OCI-M2 (cell line): ENCODE data around the gene PRDM7.
"Not testable (repeated sequence)": the region's sequence is repeated elsewhere in the genome, so short reads cannot be mapped to it uniquely, and the experiment has no call there.

Experiments used
- DNase-seq: peaks from one replicate; lab custom pipeline; 2025; ENCODE audit not compliant: unreplicated experiment; lab: John Stamatoyannopoulos, UW

The PRDM7 gene

DNA sequence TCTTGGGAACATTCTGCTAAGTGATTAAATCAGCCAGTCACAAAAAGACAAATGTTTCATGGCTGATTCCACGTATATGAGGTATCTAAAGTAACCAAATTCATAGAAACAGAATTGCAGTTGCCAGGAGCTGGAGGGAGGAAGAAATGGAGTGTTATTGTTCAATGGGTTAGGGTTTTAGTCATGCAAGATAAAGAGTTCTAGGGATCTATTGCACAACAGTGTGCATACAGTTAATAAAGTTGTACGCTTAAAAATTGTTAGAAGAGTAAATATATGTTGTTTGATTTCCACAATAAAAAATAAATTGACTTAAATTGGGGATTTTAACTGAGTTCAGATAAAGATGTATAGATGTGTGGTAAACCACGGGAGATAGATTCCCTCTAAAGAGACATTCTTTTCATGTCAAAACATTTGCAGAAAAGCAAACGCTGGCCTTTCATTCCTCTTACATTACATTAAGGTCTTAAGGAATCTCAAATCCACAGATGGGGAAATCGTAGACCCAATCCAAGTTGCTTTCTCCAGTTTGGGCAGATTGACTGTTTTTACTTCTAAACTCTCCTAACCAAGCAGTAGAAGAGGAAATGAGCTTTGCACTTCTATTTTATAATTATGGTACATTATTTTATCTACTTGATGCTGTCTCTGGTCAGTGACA lies 4.6 kb downstream of the PRDM7 start:
- no peak for DNase-seq

DNA sequence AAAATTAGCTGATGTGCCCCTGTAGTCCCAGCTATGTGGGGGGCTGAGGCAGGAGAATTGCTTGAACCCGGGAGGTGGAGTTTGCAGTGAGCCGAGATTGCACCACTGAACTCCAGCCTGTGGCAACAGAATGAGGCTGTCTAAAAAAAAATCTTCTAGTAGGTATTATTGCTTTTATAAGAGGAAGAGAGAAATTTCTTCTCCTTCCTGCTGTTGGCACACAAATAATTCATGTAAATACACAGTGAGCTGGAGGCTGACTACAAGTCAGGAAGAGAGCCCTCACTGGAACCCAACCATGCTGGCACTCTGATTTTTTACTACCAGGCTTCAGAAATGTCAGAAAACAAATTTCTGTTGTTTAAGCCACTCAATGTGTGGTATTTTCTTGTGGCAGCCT lies 6.7 kb downstream of the PRDM7 start:
- DNase-seq: no peak

GRCh38 chr16:90061437-90061836 lies 15.7 kb downstream of the PRDM7 start:
- no peak for DNase-seq

- no peak for DNase-seq
Measured at GRCh38 chr16:90057738-90058173, 19.4 kb downstream of the PRDM7 start.

GRCh38 chr16:90056521-90056920 lies 20.6 kb downstream of the PRDM7 start:
- DNase-seq: not testable (repeated sequence)

DNA sequence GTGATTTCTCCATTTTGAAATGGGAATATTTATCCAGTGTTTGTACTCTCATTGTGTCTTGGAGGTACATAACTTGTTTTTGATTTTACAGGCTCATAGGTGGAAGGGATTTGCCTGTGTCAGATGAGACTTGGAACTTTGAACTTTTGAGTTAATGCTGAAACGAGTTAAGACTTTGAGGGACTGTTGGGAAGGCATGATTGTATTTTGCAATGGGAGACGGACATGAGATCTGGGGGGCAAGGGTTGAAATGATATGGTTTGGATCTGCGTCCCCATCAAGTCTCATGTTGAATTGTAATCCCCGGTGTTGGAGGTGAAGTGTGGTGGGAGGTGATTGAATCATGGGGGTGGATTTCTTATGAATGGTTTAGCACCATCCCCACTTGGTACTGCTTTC lies 21.8 kb downstream of the PRDM7 start:
- no peak for DNase-seq

DNA sequence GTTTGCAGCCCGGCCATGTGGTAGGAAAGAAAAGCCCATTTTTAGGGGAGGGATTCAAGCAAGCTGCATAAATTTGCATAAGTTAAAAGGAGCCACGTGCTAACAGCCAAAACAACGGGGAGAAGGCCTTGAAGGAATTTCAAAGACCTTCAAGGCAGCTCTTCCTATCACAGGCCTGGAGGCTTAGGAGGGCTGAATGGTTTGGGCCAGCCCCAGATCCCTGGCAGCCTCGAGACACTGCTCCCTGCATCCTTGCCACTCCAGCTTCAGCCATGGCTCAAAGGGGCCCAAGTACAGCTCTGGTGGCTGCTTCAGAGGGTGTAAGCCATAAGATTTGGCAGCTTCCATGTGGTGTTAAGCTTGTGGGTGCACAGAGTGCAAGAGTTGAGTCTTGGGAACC lies 22.6 kb downstream of the PRDM7 start:
- no peak for DNase-seq

DNA sequence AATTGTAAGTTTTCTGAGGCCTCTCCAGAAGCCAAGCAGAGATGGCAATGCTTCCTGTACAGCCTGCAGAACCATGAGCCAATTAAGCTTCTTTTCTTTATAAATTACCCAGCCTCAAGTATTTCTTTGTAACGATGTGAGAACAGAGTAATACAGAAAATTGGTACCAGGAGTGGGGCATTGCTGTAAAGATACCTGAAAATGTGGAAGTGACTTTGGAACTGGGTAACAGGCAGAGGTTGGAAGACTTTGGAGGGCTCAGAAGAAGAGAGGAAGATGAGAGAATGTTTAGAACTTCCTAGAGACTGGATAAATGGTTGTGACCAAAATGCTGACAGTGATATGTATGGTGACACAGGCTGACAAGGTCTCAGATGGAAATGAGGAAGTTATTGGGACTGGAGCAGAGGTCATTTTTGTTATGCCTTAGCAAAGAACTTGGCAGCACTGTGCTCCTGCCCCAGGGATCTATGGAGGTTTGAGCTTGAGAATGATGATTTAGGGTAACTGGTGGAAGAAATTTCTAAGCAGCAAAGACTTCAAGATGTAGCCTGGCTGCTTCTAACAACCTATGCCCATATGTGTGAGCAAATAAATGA lies 23.1 kb downstream of the PRDM7 start:
- no peak for DNase-seq

- no peak for DNase-seq
Measured at GRCh38 chr16:90050969-90051368, 26.2 kb downstream of the PRDM7 start.

GRCh38 chr16:90048737-90049330 lies 28.3 kb downstream of the PRDM7 start:
- DNase-seq: no peak

DNA sequence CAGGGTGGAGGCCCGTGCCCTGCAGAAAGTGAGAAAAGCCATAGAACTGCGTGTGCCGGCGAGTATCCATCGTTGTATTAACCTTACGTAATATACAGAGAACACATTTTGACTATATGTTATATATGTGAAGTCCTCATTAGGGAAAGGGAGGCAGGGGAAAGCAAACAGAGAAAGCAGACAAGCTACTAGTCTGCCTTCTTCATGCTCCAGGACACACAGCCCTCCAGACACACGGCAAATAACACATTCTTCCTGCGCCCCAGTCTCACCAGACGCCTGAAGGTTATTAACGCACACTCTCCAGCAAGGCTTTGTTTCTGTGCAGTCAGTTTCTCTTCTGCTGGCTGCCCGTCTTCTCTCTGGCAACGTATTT lies 28.8 kb downstream of the PRDM7 start:
- DNase-seq: no peak

DNA sequence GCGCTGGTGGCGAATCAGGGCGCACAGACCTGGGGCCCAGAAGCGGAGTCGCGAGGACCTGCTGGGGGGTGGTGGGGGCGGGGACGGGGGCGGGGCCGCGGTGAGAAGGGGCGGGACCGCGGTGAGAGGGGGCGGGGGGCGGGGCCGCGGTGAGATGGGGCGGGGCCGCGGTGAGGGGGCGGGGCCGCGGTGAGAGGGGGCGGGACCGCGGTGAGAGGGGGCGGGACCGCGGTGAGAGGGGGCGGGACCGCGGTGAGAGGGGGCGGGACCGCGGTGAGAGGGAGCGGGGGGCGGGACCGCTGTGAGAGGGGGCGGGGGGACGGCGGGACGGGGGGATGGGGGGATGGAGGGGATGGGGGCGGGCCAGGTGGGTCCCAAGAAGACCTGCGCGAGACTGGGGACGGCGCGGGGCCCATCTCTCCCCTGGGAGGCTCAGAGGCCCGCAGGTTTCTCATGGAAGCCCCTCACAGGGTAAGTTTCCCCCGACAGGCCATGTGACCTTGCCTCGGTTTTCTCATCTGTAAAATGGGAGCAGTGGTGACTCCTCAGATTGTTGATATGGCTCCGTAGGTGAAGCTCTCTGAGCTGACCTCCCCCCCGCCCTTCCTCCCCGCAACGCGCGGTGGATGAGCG lies 29.3 kb downstream of the PRDM7 start:
- no peak for DNase-seq

- no peak for DNase-seq
Measured at GRCh38 chr16:90046971-90047713, 30.0 kb downstream of the PRDM7 start.

DNA sequence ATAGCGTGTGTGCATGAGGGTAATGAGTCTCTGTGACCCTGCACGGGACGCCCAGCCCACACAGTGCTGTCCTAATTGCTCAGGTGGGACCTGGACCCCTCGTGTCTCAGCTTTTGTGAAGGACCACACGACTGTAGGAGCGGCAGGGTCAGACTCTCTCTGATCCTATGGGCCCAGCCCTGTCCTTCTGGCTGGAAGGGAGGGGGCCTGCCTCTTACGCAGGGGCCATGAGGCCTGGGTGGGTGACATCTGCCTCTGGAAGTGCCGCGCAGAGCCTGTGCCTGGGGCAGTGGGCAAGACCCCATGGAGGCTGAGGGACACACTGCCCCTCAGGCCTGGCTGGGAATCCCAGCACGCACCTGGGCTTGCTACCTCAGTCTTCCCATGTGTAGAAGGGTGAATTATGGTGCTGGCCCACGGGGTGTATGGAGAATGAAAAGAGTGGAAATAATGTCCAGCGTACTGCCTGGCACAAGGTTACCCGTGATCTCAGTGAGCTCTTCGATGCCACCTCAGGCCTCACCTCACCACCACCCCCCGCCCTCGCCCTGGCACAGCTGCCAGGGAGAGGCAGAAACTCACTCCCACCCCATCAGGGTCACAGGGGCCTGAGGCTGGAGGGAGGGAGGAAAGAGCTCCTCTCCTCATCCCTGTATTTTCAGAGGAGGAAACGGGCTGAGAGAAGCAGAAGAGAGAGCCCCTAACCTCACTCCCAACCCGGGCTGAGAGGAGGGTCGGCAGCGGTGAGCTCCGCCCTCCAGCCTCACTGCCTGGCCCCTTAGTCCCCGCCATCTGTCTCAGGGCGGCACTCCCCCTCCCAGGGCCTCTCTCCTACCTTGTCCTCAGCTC lies 30.8 kb downstream of the PRDM7 start:
- DNase-seq: no peak

DNA sequence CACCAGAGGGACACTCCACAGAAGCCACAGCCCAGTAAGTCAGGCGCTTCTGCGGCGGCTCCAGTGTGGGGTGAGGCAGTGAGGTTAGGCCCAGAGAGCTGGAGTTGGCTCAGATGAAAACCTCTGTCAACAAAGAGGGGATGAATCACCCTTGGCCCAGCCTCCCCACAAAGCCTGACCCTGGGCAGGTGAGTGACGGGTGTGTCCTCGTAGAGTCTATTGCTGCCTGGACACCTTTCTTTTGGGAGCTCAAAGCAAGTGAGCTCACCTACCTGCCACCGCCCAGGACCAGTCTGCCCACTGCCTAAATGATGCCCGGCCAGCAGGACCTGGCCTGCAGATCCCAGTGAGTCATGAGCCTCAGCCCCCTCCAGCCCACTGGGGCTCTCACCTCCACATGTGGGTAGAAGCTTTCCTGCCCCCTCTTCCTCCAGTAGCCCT lies 33.0 kb downstream of the PRDM7 start:
- DNase-seq: no peak

DNA sequence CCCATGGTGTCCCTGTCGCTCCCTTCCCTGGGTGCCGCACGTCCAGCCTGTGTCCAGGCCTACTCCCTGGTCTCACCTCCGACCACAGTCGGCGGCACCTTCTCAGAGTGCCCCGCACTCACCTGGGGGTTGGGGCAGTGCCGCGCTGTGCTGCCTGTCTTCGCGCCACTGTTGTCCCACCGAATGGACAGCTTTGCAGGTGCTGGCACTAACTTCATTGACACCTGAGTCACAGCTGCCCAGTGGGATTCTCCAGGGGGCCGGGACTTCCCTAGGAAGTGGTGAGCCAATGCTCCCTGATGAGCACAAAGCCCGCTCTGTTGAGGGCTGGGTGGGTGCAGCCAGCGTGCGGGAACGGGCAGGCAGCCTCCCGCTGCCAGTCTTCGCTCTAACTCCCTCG lies 33.6 kb downstream of the PRDM7 start:
- DNase-seq: no peak

GRCh38 chr16:90042946-90043514 lies 34.1 kb downstream of the PRDM7 start:
- no peak for DNase-seq

DNA sequence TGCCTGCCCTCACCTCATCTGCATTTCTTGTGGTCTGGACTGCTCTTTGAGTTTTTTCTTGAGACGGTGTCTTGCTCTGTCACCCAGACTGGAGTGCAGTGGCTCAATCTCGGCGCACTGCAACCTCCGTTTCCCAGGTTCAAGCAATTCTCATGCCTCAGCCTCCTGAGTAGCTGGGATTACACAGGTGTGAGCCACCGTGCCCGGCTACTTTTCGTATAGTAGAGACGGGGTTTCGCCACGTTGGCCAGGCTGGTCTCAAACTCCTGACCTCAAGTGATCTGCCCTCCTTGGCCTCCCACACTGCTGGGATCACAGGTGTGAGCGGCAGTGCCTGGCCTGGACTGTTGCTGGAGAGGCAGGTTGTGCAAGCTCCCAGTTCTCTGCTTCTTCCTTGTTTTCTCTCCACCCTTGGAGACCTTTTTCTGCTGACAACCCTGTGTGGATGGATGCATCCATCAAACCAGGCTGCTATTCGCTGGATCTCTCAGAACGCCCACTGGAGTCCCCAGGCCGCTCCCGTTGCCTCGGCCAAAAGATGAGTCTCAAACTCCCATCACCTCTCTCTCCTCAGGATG lies 35.1 kb downstream of the PRDM7 start:
- DNase-seq: no peak

DNA sequence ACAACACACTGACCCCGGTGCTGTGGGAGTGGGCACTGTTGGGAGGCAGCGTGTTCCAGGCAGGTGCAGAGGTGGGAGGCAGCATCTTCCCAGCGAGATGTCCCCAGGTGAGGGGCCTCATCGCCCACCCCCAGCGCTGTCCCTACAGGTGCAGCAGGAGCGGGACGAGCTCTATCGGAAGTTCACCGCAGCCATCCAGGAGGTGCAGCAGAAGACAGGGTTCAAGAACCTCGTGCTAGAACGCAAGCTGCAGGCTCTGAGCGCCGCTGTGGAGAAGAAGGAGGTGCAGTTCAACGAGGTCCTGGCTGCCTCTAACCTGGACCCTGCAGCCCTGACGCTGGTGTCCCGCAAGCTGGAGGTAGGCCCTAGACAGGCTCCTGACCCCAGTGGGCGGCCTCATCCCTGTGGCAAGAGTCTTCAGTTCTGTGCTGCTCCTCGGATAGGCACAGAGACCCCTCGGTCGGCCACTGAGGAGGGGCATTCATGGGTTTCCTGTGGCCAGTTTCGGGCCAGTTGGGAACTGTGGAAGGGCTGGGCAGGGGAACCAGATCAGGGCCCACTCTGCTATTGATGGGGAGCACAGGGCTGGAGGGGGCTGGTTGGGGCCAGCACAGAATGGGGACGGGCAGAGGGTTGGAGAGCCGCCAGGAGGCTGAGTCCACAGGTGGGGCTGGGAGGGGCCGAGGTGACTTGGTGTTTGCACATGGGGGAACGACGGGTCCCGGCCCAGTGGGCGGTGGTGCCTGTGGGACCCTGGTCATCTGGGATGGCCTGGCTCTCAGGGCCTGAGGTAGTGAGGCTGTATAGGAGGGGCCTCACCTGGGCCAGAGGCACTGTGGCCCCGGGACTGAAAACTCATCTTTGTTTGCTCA lies 36.7 kb downstream of the PRDM7 start:
- no peak for DNase-seq
